T1000 (cell line): ENCODE results near the gene AGBL1.
"Not testable (repeated sequence)": the region's sequence is repeated elsewhere in the genome, so short reads cannot be mapped to it uniquely, and the experiment has no call there.

ENCODE experiments used
- DNase-seq: peaks from one replicate; lab custom pipeline; 2025; ENCODE audit warnings: mixed read lengths; lab: John Stamatoyannopoulos, UW

Gene AGBL1

DNA sequence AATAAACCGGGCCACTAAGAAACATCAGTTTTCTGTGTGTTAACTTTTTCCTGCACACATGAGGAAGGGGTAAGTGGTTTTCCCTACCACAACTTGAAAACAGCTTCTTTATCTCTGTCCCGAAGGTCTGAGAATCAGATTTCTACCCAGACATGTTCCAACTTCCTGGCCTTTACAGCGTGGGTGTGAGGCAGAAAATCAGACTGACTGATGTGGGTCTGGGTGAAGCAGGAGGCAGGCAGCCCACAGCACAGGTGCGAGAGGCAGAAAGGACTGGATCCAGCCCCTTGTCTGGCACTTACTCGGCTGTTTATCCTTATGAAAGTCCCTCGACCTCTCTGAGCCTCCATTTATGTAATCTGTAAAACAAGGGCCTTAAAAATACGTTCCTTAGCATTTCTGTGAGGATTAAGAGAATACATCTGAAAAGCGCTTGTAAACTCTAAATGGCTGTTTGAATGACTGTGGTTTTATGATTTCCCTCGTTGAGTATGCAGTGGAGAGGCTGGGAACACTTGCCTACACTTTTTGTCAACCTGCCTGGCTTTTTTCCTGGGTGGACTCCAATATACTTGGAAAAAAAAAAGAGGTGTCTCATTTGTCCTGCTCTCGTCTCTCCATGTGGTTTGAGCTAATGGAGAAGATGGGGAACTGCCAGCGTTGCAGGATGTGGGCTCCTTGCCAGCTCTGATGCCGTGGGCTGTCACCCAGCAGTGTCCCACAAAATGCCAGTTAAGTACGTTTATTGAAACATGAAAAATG, 3.1 kb downstream of the AGBL1 start:
- no peak for DNase-seq

DNA sequence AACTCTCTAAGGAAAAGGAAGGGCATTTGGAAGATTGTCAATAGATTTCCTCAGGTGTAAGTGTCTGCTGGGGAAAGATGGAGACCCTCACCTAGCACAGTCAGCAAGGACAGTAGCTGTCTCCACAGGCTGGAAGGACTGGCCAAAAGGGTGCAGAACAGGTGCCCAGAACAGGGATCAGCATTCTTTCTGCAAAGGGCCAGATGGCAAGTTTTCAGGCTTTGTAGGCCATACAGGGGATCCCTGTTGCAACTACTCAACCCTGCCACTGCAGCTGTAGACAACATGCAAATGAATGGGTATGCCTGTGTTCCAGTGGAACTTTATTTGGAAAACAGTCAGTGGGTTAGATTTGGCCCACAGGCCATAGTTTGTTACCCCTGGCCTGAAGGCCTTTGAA, 8.1 kb downstream of the AGBL1 start:
- no peak for DNase-seq

DNA sequence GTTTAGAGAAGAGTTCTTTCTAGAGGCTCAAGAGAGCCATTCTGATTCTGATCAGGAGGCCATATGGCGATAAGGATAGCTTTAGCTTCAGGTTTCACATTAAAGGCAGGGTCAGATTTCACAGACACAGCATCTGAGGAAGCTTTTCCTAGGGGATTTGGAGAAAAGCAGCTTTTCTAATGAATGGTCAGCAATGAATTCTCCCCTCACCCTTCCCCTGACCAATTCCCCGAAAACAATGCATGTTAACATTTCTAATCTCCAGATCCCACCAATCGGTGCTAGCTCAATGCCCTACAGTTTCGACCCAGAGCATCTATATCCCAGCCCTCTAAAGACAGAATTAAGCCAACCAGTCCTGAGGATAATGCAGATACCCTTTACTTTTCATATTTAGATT, 9.8 kb downstream of the AGBL1 start:
- no peak for DNase-seq

DNA sequence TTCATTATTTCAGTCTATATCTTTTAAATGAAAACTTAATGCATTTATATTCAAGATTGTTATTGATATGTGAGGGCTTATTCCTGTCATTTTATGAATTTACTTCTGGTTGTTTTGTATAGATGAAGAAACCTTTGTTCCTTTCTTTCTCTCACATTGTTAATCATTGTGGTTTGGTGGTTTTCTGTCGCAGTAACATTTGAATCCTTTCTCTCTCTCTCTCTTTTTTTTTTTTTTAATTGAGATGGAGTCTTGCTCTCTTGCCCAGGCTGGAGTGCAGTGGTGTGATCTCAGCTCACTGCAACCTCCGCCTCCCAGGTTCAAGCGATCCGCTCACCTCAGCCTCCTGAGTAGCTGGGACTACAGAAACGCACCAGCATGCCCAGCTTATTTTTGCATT, 22.1 kb downstream of the AGBL1 start:
- no peak for DNase-seq

DNA sequence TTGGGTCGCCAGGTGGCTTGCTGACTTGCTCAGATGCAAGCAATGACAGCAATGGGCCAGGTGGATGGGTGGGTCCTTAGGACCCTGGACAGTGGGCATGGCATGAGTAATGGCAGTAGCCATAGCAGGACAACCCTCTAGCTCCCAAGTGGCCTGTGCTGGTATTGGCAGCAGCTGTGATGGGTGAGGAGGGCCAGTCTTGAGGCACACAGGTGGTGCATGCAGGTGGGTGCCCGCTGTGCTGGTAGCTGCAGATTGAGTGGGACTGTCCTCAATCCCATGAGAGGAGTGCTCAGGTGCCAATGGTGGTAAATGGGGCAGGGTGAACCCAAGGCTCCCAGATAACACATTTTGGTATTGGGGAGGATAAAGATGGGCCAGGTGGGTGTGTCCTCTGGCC, 24.2 kb downstream of the AGBL1 start:
- DNase-seq: no peak

DNA sequence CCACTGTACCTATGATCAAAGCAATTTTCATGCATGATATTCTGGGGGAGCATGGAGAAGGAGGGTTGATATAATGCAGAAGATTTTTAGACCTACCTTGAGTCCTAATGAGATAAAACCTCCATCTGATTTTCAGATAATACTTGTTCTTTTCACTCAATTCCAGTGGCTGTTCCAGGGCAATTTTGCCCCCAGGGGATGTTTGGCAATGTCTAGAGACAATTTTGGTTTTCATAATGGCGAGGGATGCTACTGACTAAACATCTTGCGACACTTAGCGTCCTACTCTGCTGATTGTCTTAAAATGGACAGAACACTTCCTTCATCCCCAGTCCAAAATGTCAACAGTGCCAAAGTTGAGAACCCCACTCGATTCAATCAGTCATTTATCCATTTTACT, 26.6 kb downstream of the AGBL1 start:
- DNase-seq: no peak

DNA sequence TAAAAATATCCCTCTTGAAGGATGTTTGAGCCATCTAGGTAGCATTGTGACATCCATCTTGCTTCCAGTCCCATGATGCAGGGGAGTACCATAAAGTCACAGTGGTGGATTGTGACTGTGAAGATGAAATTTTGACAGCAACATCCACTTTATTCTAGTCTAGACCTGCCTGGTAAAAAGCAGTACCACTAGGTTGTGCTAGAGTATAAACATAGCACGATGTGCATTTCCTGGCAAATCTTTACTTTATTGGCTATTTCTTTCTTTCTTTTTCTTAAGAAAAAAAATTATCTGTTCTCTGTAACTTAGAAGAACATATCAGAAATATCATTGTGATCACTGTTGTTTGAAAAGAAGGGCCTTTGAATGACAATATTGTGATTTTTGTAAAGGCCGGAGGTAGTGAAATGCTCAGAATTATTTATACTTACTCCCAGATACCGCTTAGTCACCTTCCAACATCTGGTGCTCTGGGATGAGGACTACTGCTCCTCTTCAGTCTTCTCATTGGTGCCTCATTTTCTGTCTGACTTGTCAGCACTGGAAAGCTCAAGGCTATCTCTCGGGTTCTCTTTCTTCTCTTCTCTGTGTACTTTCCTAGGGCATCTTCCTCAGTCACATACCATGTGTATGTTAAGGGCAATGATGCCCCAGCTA, 35.6 kb downstream of the AGBL1 start:
- no peak for DNase-seq

DNA sequence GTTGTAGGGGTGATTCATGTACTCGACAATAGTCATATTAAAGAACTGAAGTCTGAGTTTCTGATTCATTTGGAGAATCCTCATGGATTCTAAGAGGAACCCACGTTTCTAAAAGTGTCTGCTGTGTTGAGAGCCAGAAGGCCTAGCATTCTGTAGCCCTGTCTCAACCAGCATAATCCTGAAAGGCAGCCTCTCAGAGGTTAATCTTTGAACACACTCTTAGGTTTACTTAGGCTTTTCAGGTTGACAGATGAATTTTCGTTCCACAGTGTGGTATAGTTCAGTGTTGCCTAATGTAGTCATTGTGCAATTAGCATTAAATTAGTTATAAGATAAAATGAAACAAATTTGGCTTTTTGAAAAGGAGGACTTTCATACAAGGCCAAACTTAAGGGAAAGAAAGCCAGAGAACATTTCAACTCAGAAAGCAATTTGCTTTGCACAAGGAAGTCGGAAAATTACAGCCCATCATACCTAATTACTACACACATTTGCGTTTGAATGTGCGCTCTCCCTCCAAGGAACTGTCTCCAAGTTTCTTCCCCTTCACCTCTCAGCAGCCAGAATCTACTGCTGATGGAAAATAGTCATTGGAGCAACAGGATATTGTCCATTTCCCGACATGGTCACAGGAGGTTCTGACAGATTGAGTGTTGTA, 42.0 kb downstream of the AGBL1 start:
- DNase-seq: no peak

DNA sequence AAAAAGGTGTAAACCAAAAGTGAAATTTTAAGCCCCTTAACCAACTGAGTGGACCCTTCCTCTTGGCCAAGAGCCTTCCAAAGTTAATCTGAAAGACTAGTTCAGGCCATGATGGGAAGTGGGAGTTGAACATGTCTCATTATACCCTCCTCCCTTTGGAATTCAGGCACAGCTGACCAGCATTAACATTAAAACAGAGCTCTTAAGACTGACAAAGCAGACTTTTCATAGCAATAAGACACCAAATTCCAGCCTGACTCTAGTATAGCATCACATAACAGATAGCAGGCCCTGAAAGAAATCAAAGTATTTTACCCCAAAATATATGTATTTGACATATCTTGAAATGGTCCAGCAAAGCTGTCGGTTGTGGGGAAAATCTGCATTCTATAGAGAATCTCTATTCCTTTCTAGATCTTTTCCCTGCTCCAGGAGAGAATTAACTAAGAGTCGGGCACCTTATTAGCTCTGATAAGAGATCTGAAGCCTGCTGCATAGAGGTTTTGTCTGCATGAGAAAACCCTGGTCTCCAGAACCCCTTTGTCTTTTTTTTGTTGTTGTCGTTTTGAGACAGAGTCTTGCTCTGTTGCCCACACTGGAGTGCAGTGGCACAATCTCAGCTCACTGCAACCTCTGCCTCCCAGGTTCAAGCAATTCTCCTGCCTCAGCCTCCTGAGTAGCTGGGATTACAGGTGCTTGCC, 43.2 kb downstream of the AGBL1 start:
- not testable (repeated sequence) for DNase-seq

DNA sequence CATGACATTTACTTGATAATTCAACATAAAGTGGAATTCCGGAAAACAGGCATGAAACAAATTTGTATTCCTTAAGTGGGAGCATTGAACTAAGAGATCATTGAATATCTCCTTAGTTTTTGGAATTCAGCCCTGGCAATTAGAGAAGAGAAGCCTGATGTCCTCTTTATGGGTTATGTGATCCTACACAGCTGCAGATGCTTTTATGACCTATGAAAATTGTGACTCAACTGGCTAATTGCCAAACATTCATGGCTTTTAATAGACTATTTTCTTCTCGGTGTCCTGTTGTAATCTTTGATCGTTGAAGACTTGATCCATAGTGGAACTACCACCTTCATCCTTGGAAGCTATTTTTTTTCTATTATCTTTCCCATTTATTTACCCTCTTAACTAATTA, 46.1 kb downstream of the AGBL1 start:
- DNase-seq: no peak

DNA sequence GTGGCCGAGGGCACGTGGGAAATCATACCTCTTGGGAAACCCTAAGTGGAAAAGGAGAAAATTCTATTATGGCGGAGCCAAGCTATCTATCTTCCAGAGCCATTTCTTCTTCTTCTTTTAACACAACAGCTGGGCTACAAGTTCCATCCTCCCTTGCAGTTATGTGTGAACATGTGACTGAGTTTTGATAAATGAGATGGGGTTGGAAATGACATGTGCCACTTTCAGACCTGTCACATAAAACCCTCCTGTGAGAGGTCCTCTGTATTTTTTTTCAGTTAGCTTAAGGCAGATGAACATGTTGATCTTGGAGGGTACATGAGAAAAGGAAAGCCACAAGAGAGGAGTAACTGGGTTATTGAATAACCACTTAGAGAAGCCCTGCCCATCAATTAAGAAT, 47.9 kb downstream of the AGBL1 start:
- no peak for DNase-seq

DNA sequence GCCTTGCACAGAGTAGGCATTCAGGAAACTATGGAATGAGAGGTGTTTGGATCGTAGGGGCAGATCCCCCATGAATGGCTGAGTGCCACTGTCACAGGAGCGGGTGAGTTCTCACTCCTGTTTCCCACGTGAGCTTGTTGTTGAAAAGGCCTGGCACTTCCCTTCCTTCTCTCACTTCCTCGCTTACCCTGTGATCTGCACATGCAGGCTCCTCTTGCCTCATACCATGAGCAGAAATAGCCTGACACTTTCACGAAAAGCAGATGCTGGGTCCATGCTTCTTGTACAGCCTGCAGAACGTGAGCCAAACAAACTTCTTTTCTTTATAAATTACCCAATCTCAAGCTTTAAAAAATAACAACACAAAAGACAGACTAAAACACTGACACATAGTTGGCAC, 55.4 kb downstream of the AGBL1 start:
- DNase-seq: no peak

DNA sequence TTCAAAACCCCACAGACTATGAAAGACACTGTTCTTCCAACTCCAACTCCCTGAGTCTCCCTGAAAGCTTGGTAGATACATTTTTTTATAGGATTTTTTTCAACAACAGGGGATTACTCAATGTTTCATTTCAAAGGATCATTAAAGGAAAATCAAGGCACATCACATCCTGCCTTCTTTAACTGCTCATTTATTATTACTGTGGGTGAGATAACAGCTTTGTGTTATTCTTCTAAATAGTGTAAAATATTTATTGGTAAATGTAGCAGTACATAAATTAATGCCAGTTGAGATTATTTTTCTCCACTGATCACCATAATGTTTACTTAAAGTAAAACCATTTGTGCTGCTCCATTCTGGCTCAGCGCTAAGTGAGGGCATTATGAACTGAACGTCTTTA, 57.2 kb downstream of the AGBL1 start:
- no peak for DNase-seq

DNA sequence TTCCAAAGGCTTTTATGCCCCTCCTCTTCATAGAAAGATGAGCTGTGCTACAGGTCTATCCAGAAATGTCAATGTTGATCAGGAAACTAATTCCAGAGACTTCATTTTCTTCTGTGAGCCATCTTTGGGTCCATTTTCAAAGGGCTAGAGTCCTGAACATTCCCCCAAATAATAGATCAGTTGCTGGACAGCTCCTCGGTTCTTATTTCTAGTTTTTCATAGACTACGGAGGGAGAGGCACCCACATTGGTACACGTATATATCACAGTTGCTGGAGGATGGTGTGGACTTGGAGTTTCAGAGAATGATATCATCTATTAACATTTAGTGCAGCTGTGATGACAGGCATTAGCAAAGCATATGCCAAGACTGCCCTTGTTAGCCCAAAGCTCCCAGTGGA, 59.1 kb downstream of the AGBL1 start:
- DNase-seq: no peak

DNA sequence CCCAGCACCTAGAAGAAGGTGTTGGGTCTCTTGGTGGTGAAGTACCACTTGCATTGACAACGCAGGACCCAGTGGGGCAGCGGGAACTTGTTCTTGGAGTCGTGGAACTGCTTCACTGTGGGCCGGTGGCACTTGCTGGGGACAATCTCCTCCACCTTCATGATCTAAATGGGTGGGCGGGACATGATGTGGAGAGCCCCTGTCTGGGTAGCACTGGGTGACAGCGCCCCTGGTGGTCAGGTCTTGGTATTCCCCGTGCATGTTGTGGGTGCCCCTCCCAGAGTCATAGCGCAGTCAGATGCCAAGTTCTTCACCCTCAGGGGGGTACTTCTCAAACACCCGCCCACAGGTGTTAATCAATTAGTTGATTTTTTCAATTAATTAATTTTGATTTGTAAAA, 60.2 kb downstream of the AGBL1 start:
- no peak for DNase-seq

DNA sequence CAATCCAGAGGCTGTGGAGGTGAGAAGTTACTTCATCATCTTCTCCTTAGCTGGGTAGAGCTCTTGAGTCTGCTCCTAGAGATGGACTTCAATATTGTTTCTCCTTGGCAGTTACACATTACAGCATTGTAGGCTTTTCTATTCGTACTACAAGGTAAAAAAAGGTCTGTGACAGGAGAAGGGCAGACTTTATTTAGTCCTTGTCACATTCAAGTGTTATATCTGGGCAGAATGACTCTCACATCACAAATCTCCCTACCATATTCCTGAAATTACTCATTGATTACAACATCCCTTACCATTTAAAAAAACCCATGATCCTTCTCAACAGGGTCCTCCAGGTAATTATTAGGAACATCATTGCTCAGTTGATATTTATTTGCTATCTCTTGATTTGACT, 75.0 kb downstream of the AGBL1 start:
- no peak for DNase-seq

DNA sequence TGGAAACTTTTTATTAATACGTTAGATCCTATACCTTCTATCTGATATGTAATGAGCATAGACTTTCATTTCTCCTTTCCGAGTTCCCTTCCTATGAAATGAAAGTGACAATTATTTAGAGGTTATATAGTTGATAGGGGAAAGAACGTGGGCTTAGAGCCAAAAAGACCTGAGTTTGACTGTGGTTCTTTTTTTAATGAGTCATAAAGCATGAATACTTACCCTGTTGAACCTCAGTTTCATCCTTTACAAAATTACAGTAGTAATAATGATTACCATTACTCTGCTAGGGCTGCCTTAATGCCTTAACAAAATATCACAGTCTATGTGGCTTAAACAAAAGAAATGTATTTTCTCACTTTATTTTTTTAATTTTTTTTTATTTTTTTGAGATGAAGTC, 75.9 kb downstream of the AGBL1 start:
- no peak for DNase-seq

DNA sequence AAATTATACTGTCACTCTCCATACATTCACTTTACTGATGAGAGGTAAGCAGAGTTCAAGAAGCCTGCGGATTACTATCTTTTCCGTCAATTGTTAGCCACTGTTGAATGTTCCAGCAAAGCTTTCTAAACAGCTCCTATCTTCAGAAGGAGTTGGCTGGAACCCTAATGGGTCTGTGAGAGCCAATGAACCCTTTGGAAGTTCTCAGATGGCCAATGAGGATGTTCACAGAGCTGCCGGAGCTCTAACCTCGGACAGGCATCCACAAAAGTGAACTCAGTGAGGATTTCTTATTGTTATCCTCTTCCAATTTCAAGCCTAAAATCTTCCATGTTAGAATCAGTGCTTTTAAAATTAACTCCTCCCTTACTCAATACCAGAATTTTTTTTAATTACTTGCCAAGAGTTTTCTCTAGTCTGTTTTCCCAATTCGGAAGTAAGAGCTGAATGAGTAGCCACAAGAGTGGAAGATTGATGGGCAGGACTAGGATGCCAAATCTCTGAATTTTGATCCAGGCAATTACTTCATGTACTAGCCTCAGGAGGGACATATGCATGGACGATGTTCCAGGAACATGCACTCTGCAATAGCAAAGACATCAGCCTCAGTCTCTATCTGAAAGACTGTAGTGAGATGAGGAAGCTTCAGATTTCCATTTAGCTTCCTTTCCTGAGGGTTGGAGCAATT, 78.1 kb downstream of the AGBL1 start:
- no peak for DNase-seq

DNA sequence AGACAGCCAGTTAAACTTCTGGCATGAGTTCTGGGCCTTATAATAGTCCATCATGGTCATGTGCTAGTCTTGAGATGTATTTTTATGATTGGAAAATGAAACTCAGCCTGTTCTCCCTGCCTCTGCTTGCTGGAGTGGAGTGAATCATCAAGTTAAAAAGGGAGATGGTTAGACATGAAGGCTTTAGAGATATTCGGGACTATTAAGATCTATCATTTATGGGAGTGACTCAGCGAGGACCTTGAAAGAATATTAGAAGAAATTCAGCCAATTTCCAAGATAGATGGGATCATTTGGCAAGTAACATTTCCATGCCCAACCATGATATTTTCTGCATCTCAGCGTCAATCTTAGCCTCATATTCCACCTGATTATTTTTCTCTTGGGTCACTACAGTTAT, 79.8 kb downstream of the AGBL1 start:
- DNase-seq: no peak

DNA sequence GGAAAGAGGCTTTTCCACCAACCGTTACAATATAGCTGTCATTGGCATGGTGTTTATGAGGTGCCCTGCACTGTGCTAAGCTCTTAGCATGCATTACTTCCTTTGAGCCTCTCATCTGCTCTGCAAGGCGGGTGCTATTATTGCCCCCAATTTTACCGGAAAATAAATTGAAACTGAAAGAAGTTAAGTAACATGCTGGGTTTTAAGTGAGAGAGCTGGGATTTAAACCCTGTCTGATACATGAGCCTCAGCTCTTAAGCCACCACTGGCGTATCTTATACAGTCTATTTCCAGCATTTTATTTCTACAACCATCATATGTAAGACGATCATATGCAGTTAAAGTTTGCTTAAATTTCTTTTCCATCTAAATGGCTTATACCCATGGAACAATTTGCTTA, 81.6 kb downstream of the AGBL1 start:
- DNase-seq: no peak

DNA sequence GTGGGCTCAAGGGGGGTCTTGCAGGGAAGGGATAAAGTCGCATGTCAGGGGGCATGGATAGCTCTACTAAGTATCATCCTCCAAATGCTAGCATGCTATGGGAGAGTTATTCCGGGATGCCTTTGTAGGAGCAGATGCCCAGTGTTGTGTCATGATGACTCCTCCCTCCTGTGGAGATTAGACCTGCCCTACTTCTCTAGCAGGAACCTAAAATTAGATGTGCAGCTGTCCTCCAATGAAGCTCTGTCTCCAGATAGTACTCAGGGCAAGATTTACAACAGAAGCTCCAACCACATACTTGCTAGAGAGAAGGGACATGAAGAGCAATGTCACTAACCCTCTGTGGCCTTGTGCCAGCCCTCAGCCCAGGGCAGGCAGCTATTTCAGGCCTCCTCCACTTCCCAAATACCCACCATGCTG, 82.5 kb downstream of the AGBL1 start:
- DNase-seq: no peak

DNA sequence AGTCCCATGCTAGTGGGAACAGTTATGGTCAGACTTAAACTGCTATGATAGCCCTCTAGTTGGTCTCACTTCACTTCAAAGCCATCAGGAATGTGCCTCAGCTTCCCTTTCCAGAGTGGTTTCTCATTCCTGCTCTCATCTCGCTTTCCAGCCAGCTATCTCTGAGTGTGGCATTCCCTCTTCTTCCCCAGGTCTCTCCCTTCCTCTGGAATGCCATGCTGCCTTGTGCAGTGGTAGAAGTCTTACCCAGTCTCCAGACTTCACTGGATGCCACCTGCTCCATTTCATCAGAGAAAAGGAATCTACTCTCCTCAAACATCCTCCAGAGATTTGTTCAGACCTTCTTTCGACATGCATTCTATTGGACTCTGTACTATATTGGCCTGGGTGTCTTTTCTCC, 83.0 kb downstream of the AGBL1 start:
- DNase-seq: no peak
